ENCODE data around the gene PHF10.

The PHF10 gene

DNA sequence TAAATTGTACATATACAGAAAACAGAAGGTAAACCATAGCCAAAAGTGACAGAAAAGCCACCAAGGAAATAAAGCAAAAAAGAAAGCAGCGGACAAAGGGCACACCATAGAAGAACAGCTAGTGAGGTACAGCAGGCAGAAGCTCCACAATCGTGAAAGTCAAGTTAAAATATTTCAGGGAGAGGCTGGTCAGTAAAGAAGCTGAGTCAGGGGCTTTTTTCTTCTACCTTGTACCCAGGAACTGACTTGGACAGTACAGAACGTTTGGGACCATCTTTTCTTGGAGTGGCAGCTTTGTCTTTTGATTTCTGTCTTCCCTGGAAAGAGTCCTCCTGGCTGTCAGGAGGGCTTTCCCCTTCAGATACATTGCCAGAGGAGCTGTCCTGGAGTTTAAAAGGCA, 14.3 kb downstream of the PHF10 start:
- no peak for TF ChIP-seq CTCF (IDR thresholded peaks at IDR 0.05; ENCODE audit: borderline replicate concordance, control extremely low read depth, extremely low read depth, insufficient read depth, missing control alignments)
- no peak for DNase-seq (ENCODE audit: low spot score)
- in situ Hi-C loops (cut with MboI; ENCODE audit: low sequenced_read_pairs, unreplicated experiment): no loop called here

- in situ Hi-C loops (cut with MboI; ENCODE audit: low sequenced_read_pairs, unreplicated experiment): no loop called here
- no peak for TF ChIP-seq CTCF (IDR thresholded peaks at IDR 0.05; ENCODE audit: borderline replicate concordance, control extremely low read depth, extremely low read depth, insufficient read depth, missing control alignments)
- no peak for DNase-seq (ENCODE audit: low spot score)
Observed at GRCh38 chr6:169709293-169709692, 15.0 kb downstream of the PHF10 start.

DNA sequence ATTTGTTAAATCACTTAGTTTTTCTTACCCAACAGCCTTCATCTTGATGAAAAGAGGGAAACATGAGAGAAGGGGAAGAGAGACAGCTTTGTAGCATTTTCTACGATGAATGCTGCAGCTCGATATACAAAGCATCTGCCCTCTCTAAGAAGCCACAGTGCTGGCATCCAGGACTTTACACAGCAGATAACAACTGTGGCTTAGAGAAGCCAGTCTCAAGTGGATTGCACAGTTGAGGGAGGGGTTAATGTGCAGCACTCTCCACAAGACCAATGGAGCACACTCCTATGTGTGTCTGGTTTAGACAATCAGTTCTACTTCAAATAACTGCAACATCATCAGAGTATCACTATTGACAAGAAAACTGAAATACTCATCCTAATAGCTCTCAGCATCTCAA, 16.5 kb downstream of the PHF10 start:
- no peak for TF ChIP-seq CTCF (IDR thresholded peaks at IDR 0.05; ENCODE audit: borderline replicate concordance, control extremely low read depth, extremely low read depth, insufficient read depth, missing control alignments)
- no peak for DNase-seq (ENCODE audit: low spot score)
- in situ Hi-C loops (cut with MboI; ENCODE audit: low sequenced_read_pairs, unreplicated experiment): no loop called here

DNA sequence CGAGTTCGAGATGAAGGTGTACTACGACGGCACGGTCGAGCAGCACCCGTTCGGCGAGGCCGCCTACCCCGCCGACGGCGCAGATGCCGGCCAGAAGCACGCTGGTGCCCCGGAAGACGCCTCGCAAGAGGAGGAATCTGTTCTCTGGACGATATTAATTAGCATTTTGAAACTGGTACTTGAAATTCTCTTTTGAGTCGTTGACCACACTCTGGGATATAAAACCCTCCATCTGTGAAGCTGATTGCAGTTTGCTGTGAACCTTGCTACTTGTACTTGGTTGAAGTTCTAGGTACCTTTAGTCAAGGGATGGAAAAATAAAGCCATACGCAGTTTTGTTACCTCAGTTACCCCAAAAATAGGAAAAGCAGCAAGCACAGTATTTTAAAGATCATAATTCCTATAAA, 21.5 kb downstream of the PHF10 start:
- DNase-seq (ENCODE audit: low spot score): no peak
- in situ Hi-C loops (cut with MboI; ENCODE audit: low sequenced_read_pairs, unreplicated experiment): no loop called here
- no peak for TF ChIP-seq CTCF (IDR thresholded peaks at IDR 0.05; ENCODE audit: borderline replicate concordance, control extremely low read depth, extremely low read depth, insufficient read depth, missing control alignments)

DNA sequence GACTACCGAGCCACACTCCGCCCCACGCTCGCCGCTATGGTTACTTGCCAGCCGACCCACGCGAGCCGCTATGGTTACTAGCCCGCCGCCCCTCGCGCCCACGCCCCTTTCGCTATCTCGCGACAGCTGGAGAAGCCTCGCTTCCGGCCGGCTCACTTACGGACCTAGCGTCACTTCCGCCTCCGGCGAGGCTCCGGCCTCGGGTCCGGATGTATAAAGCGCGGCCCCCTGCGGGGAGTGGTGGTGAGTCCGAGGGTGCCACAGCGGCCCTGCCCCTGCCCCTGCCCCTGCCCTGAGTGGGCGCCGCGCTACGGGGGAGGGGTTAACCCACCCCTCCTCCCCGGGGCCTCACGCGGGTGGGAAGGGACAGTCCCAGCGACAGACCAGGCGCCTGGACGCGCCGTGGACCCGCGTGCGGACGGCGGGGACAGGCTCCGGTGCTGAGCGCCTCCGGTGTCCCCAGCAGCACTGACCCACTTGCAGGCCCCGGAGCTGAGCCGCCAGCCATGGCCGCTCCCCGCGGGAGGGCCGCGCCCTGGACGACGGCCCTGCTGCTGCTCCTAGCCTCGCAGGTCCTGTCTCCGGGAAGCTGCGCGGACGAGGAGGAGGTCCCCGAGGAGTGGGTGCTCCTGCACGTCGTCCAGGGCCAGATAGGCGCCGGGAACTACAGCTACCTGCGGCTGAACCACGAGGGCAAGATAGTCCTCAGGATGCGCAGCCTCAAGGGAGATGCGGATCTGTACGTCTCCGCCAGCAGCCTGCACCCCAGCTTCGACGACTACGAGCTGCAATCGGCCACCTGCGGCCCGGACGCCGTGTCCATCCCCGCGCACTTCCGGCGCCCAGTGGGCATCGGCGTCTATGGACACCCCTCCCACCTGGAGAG, 22.1 kb downstream of the PHF10 start, which contains the start of the genes C6orf120 and WDR27:
Gene C6orf120, plus strand, starts transcription at position 173 of the 886 bp plus-strand sequence. Its CDS starts 334 bp downstream, at position 507.
Gene WDR27, minus strand, starts transcription at position 76 of the 886 bp plus-strand sequence. CDS start 13,024 bp downstream, outside the sequence.
- DNase-seq (ENCODE audit: low spot score): peak; percentile 97
- in situ Hi-C loops (cut with MboI; ENCODE audit: low sequenced_read_pairs, unreplicated experiment): no loop called here
- TF ChIP-seq CTCF (IDR thresholded peaks at IDR 0.05; ENCODE audit: borderline replicate concordance, control extremely low read depth, extremely low read depth, insufficient read depth, missing control alignments): no peak

GRCh38 chr6:169701311-169701953, 22.9 kb downstream of the PHF10 start:
- no peak for DNase-seq (ENCODE audit: low spot score)
- in situ Hi-C loops (cut with MboI; ENCODE audit: low sequenced_read_pairs, unreplicated experiment): no loop called here
- no peak for TF ChIP-seq CTCF (IDR thresholded peaks at IDR 0.05; ENCODE audit: borderline replicate concordance, control extremely low read depth, extremely low read depth, insufficient read depth, missing control alignments)
